AG04450 (cell line): Measurements from ENCODE around the gene NCOA6. TPM values are rescaled to one million over a fixed set of nuclear protein-coding genes. Genes with fewer than 3 reads are reported as not detected.

Experiments
- CTCF ChIA-PET: fragments of 300-600, 350-600 bp; formaldehyde crosslinking; extraction: SDS; loops from one replicate; lab custom pipeline; 2022; ENCODE audit warnings: antibody characterized with exemption, inconsistent platforms; lab: Charles Lee
- POLR2A ChIA-PET: fragments of 350-600 bp; formaldehyde crosslinking; extraction: SDS; loops from one replicate; lab custom pipeline; 2021; ENCODE audit warnings: antibody characterized with exemption, inconsistent platforms; lab: Yijun Ruan, JAX
- DNase-seq: peaks from one replicate; pipeline ENCODE4 v3.0.0-alpha.2; 2011; ENCODE audit warnings: low read depth, low spot score
- H3K27ac ChIP-seq: one replicate; pipeline ENCODE4 v1.5.1; 2012; ENCODE audit warnings: low read depth, low read length, control low read depth
- H3K27me3 ChIP-seq: one replicate; pipeline ENCODE4 v1.6.0; 2012; ENCODE audit warnings: low read length; ENCODE audit not compliant: control insufficient read depth, insufficient read depth
- H3K4me3 ChIP-seq: 2 replicates; pipeline ENCODE4 v1.5.1; 2011; ENCODE audit warnings: mild to moderate bottlenecking, low read depth, low read length, control low read depth
- H3K9me3 ChIP-seq: 2 replicates; pipeline ENCODE4 v1.5.1; 2012; ENCODE audit warnings: low read length; ENCODE audit not compliant: control insufficient read depth, insufficient read depth
- CTCF ChIP-seq: IDR thresholded peaks from 2 replicates; pipeline ENCODE4 v1.5.1; 2011; ENCODE audit warnings: low read depth, low read length, control low read depth, inconsistent platforms
- polyA plus RNA-seq: library from polyadenylated mRNA; depleted of rRNA; stranded (reverse); fragments of >200 nt; gene quantifications from 2 replicates; pipeline ENCODE4 v1.2.3, GENCODE V29; 2011

Gene NCOA6
- polyA plus RNA-seq, 1 experiment: 15.5 TPM

DNA sequence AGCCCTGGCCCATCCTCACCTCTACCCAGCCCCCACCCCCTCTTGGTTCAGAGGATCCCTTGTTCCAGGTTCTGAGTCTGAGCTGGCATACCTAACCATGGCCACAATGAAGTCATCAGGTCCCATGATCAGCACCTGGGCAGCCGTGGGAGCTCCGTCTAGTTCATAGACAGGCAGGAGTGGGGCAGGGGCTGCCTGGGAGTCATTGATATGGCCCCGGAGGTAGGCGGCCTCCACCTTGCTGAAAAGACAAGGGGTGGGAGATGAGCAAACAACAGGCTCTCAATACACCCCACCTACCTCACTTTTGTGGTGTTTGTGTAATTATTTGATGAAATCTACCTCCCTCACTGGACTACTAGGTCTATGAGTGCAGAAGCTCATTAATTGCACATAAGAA, 26.8 kb upstream of the NCOA6 start:
- POLR2A ChIA-PET: interaction anchor here (0.6 kb wide), 1 partner anchor 456 kb away, joined by 6 read pairs; no protein-coding TSS in a partner anchor
- no peak overlapping the region for H3K4me3 ChIP-seq
- no peak overlapping the region for H3K27ac ChIP-seq
- no peaks in the 10 kb centered on the region for H3K27me3 ChIP-seq
- no peak for DNase-seq
- CTCF ChIA-PET: interaction anchor here (1.5 kb wide), 1 partner anchor 22 kb away, joined by 4 read pairs; no protein-coding TSS in a partner anchor
- H3K9me3 ChIP-seq: no peaks in the 10 kb centered on the region
- TF ChIP-seq CTCF: no peak

DNA sequence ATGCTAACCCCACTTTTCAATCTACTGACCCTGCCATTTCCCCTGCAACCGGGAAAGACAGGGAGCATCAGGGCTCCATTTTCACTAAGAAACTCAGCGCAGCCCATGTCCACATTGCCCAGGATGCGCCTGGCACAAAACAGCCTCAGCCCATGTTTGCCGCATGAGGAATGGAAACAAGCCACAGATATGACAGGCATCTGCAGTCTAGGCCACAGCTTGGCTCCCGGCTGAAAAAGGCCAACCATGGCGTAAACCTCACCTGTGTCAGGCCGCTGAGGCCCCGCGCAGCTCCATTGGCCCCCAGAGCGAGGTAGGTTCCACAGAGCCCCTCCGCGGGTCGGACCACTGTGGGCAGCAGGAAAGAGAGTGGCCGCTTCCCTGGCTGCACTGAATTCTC, 25.5 kb upstream of the NCOA6 start:
- ChIA-PET CTCF (no interaction called here), POLR2A (no interaction called here)
- H3K4me3 ChIP-seq: no peak overlapping the region
- no peak for DNase-seq
- H3K27ac ChIP-seq: no peak overlapping the region
- TF ChIP-seq CTCF: no peak
- H3K9me3 ChIP-seq: no peaks in the 10 kb centered on the region
- H3K27me3 ChIP-seq: no peaks in the 10 kb centered on the region

GRCh38 chr20:34849778-34850177, 24.3 kb upstream of the NCOA6 start:
- H3K27ac ChIP-seq: no peak overlapping the region
- CTCF ChIA-PET: interaction anchor here (1.1 kb wide), 1 partner anchor 247 kb away, joined by 4 read pairs; no protein-coding TSS in a partner anchor

DNA sequence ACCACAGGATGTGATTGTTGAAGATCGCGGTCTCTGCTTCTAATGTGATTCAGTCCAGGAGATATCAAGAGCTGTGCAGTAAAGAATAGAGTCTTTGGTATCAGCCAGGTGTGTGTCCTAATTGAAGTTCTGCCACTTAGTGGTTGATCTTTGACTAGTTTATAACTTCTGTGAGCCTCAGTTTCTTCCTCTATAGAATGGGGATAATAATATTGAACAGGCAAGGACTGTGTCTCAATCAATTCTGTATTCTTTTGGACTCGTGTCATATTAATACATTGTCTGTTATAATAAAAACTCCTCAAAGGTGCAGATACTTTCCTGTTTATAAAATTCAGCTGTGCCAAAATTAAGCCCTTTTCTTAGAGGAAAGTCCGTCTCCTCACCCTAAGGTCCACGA, 23.1 kb upstream of the NCOA6 start:
- ChIA-PET CTCF (interaction anchor here (1.1 kb wide), 1 partner anchor 248 kb away, joined by 4 read pairs; no protein-coding TSS in a partner anchor), POLR2A (no interaction called here)
- no peaks in the 10 kb centered on the region for H3K9me3 ChIP-seq

More at GRCh38 chr20:34849778-34850177, 24.3 kb upstream of the NCOA6 start:
- Histone ChIP-seq H3K27me3 (no peaks in the 10 kb centered on the region), H3K9me3 (no peaks in the 10 kb centered on the region), H3K4me3 (no peak overlapping the region)
- no peak for DNase-seq
- TF ChIP-seq CTCF: no peak
- POLR2A ChIA-PET: no interaction called here

More for the DNA sequence above, 23.1 kb upstream of the NCOA6 start:
- H3K4me3 ChIP-seq: no peak overlapping the region
- no peak for DNase-seq
- H3K27ac ChIP-seq: no peak overlapping the region
- no peaks in the 10 kb centered on the region for H3K27me3 ChIP-seq
- TF ChIP-seq CTCF: no peak
